Measurements from ENCODE around the gene AZIN2. TPM values are rescaled to one million over a fixed set of nuclear protein-coding genes. Genes with fewer than 3 reads are reported as not detected.

Gene AZIN2
- total RNA-seq, 1 experiment from 2014 or later, result 0.39 TPM

GRCh38 chr1:33151116-33151515 is 70.2 kb downstream of the AZIN2 start:
- Histone ChIP-seq H3K4ac (ENCODE audit: low read depth, low read length) (no peak overlapping the region), H3K9me3 (ENCODE audit: control insufficient read depth, low read depth, low read length) (no peaks in the 10 kb centered on the region), H2AFZ (ENCODE audit: low read length) (no peak overlapping the region), H3T11ph (ENCODE audit: low read length) (no peak overlapping the region), H2BK12ac (ENCODE audit: insufficient read length, low read depth, low read length) (no peak overlapping the region), H3K27ac (ENCODE audit: insufficient read length, low read depth, low read length) (no peak overlapping the region), H3K27me3 (ENCODE audit: insufficient read depth, low read length) (no peaks in the 10 kb centered on the region), H4K5ac (ENCODE audit: insufficient read length, low read depth, low read length) (no peak overlapping the region), H3K23me2 (ENCODE audit: insufficient read length, low read depth, low read length, poor library complexity, severe bottlenecking) (no peaks in the 10 kb centered on the region), H4K8ac (replicated peaks; ENCODE audit: insufficient read length, low read depth, low read length) (no peak overlapping the region), H2BK15ac (ENCODE audit: low read depth, low read length) (no peak overlapping the region), H3K14ac (ENCODE audit: insufficient read depth, low read length) (no peak overlapping the region; the same call in 1 of the 2 replicates), H3K56ac (ENCODE audit: insufficient read length, low read depth, low read length) (no peak overlapping the region), H3K79me1 (ENCODE audit: insufficient read depth, low read depth, low read length, poor library complexity, severe bottlenecking) (no peaks in the 10 kb centered on the region), H4K91ac (ENCODE audit: insufficient read length, low read depth, low read length) (no peak overlapping the region), H2BK120ac (ENCODE audit: low read depth, low read length, poor library complexity, severe bottlenecking) (no peak overlapping the region), H3K4me2 (ENCODE audit: insufficient read depth, insufficient read length, low read length) (no peak overlapping the region), H4K20me1 (ENCODE audit: control insufficient read depth, insufficient read depth, insufficient read length) (no peaks in the 10 kb centered on the region), H2BK20ac (ENCODE audit: low read depth, low read length, poor library complexity, severe bottlenecking) (no peak overlapping the region), H3K4me1 (ENCODE audit: insufficient read depth, low read length) (peaks cover 9% of the 10 kb centered on the region; the same call in 1 of the 2 replicates), H3K18ac (ENCODE audit: insufficient read length, low read depth, low read length) (no peak overlapping the region), H3K9ac (ENCODE audit: extremely low read depth, insufficient read length, low read length) (no peak overlapping the region), H2AK5ac (ENCODE audit: insufficient read length, low read length) (no peak overlapping the region), H3K79me2 (ENCODE audit: insufficient read depth, low read length) (no peaks in the 10 kb centered on the region), H3K23ac (ENCODE audit: insufficient read length, low read depth, low read length) (no peak overlapping the region), H2BK5ac (ENCODE audit: insufficient read length, low read length) (no peak overlapping the region)
- peak overlapping the region; percentile 45 to 94 (median 89); a peak in 5 of 7 replicates for H3K27ac Mint-ChIP-seq
- TF ChIP-seq CTCF (conservative IDR thresholded peaks at IDR 0.05), result no peak
- no peak overlapping the region for H3K4me3 Mint-ChIP-seq
- H3K36me3 Mint-ChIP-seq (ENCODE audit: insufficient read depth in 1 of 3, low read depth in 3 of 3), result peaks cover 8 to 18% (median 10%) of the 10 kb centered on the region in 3 experiments; a peak in 4 of 7 replicates
- H3K27me3 Mint-ChIP-seq (ENCODE audit: low read depth), result peaks cover 1% of the 10 kb centered on the region; the same call in 1 of the 2 replicates
- no peaks in the 10 kb centered on the region for H3K9me3 Mint-ChIP-seq
- DNase-seq, result no peak
- peaks cover 34 to 39% of the 10 kb centered on the region in 2 experiments for H3K4me1 Mint-ChIP-seq
- no CpG with 5 or more reads among the region's 7 CpGs for WGBS (ENCODE audit: extremely low coverage, insufficient read length, low lambda C conversion rate)

Data from H9 (cell line).